Stimulated activated CD4-positive, alpha-beta T cell treated with anti-CD3 and anti-CD28 coated beads, Interleukin-12 subunit alpha, Interleukin-12 subunit beta, amount 100 ng/mL, for 48 hours (primary cell): ENCODE results near the gene ROR2.

Source experiments
- DNase-seq, 3 donors: peaks; one replicate each; pipeline ENCODE4 v3.0.0-alpha.2; 2020; ENCODE audit warnings: low read depth in 2 of 3, low spot score in 1 of 3

ROR2 gene

DNA sequence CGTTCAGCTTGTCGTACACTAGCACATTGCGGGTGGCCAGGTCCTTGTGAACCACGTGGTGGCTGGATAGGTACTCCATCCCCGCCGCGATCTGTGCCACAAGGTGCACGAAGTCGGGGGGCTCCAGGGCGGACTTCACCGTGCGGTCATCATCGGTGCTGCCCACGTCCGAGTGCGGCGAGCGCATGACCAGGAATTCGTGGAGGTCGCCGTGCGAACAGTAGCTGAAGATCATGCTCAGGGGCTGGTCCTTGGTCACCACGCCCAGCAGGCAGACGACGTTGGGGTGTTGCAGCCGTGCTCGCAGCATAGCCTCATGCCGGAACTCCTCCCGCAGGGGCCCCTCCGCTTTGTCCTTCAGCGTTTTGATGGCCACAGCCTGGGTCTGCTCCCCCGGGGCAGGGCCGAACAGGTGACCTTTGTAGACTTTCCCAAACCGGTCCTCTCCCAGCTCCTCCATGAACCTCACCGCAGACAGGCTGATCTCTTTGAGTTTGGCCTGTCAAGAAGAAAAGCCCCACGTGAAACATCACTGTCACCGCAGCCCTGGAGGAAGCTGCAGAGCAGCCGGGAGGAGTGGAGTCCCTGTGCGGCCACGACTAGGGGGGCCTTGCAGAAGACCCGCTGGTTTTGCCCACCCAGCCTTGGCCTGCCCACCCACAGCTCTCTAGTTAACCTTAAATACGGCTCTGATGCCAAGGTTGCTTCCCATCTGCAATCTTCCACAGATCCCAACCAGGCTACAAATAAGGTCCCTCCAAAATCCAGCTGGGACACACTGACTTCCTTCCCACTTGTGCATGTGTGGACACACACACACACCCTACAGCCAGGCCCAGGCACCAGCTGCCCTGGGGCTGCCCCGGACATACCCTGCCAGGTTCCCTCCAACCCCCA lies 225.2 kb downstream of the ROR2 start:
- no peak for DNase-seq

DNA sequence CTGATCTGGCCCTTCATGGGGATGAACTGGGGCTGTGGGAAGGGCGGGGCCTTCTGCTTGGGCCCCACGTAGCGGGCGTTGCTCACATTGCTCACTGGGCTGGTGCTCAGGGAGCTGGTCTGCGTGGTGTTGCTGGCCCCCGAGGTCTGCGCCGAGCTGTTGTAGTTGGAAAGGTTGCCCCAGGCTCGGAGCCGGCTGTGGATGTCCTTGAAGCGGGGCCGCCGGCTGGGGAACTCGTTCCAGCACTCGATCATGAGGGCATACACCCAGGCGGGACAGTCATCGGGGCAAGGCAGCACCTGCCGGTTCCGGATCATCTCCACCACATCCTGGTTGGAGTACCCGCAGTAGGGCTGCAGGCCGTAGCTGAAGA lies 226.0 kb downstream of the ROR2 start:
- no peak for DNase-seq

DNA sequence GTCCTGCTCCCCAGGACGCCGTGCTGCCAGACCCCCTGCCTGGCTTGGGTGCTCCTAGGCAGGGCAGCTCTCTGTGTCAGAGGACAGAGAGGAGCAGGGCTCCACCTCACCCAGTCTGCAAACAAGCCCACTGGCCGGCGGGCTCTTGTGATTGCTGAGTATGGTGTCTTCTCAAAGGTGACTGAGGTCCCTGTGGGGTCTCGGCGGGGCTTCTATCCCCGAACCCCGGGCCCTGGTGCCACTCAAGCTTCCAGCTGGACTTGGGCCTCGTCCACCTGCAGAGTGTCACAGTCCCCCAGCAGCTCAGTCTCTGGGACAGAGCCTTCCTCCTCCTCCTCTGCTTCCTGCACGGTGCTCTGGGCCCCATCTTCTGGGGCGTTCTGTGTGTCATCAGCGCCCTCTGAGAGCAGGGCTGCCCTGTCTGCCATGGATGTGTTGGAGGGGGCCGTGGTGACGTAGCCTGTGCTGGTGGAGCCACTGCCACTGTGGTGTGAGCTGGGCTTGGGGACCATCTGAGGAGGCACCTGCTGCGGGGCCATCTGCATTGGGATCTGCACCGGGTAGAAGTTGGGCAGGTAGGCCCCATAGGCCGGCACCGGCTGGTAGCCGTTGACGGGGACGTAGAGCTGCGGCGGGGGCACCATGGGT lies 226.5 kb downstream of the ROR2 start:
- DNase-seq: no peak

DNA sequence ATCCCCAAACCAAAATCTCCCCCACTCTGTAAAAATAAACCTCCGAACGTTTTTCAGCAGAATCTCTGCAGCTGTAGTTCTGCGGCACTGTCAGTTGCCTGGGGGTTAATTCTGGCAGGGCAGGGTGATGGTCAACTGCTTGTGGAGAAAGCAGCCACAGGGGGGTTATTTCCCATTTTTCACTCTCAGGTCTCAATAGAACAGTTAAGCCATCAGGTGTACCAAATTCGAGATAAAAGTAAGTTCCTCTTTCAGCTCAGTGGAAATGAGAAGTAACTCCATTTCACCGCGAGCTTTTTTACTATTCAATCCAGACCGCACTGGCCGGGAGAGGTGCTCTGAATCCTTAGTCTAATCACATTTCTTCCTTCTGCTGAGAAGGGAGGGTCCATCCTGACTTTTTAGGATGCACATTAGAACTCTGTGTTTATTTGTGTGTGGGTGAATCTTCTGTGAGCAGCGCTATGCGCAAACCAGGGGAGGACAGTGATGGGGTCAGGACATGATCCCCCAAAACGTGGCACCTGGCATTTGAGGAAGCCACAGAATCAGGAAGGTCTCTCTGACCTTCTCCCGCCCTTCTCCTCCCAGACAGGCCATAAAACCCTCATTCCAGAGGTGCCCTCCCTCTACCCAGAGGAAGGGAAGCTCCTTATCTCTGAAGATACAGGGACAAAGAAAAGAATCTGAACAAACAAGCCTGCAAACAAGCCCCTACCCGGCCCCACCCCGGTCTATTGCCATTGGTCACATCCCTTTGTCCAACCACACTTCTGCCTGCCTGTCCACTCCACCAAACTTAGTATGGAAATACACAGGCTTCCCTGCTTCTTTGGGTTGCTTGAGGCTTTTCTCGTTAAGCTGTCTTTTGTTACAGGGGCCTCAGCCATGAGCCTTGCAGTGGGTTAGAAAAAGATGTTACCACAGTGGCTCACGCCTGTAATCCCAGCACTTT lies 229.0 kb downstream of the ROR2 start:
- no peak for DNase-seq

DNA sequence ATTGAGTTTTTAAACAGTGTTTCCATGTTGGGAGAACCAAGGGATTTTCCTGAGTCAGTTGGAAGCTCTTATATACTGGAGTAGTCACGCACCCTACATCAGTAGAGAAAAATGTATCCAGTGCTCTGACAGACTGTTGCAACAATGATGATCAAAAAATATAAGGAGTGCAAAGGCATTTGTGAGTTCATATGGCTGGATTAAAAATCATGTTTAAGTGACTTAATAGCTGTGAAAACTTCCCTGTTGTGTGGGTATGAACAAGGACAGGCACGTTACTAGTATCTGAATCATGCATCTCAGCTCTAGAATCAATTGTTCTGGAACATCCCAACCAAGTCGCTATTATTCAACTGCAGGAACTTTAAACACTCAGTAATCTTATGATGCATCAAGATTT lies 229.7 kb downstream of the ROR2 start:
- DNase-seq: no peak

DNA sequence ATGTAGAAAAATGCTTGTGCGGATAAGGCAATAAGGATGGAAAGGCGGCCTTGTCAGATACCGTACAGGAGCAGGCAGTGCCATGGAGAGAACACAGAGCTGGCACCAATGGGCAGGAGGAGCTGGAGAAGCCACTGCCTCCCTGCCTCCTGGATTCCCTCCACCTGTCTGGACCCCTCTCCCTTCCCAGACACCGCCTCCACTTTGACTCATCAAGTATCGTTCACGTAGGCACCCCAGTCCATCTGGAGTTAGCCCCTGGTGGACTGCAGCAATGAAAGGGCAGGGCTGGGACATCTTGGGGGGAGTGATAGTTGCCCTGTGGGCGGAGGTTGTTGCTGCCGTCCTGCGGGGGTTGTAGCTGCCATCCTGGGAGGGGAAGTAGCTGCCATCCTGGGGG lies 232.0 kb downstream of the ROR2 start:
- no peak for DNase-seq

DNA sequence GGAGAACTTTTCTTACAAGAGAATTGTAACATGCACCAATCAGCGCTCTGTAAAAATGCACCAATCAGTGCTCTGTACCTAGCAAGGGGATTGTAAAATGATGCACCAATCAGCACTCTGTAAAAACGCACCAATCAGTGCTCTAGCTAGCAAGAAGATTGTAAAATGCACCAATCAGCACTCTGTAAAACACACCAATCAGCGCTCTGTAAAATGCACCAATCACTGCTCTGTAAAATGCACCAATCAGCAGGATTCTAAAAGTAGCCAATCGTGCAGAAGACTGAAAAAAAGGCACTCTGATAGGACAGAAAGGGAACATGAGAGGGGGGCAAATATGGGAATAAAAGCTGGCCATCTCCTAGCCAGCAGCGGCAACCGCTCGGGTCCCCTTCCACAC lies 233.2 kb downstream of the ROR2 start:
- DNase-seq: no peak

DNA sequence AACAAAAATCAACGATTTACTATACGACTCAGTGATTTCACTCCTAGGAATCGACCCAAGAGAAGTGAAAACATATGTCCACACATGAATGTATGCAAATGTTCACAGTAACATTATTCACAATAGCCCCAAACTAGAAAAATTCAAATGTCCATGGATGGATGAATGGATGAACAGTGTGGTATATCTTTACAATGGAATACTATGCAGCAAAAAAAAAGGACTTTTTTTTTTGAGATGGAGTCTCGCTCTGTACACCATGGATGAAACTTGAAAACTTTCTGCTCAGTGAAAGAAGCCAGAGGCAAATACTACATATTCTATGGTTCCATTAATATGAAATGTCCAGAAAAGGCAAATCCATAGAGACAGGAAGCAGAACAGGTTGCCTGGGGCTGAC lies 233.8 kb downstream of the ROR2 start:
- DNase-seq: no peak

DNA sequence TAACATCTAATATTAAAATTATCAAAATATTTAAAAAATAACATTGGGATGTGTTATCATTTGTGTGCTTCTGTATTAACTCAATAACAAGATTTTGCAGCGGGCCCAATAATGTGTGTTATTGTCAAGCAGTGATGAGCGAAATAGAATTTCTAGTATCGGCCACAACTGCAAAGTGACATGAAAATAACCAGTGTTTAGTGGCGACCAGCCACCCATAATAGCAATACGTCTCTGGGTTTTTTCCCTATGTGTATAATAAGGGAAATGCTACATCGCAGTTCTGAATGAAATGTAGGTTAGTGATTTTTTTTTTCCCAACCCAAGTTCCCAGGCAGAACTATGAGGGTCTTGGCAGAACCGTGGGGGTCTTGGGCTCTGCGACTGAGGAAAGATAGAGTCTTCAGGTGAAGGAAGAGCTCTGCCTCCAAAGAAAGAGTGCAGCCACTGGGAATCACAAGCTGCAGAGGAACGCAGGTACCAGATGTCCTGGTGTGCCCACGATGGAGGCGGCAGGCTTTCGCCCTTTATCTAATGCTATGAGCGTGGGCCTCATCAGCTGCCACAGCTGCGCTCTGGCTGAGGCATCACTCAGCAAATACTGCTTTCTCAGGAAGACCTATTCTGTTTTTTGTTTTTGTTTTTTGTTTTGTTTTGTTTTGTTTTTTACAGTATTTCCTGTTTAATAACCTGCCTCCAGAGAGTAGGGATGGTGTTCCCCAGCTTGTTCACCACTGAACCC lies 235.0 kb downstream of the ROR2 start:
- DNase-seq: no peak

DNA sequence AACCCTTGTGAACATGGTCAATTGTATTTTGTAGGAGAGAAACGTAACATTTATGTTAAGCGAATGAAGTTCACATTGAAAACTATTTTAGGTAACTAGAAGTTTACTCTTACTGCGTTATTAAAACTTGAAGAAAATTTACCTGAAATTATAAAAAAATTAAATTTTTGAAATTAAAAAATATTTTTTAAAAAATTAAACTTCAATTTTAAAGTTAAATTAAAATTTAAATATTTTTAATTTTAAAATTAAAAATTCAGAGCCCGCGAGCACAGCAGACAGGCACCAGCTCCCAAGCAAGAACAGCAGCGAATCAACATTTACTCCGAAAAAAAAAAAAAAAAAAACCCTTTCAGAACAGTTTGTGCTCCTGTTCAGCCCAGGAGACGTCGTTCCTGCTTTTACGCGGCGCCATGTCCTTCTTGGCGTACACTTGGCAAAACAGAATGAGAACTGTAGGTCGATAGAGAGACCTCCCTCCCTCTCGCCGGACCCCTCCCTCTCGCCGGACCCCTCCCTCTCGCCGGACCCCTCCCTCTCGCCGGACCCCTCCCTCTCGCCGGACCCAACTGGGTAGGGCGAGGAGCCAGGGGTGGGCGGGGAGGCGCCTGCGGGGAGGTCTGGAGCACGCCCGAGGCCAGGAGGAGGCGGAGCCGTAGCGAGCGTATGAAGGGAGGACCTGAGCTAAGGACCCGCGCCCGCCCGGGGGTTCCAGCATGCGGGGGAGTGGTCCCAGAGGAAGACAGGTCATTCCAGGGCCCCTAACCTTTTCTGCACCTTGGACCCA lies 235.8 kb downstream of the ROR2 start:
- peak in 1 of 3 donors; percentile 16 for DNase-seq

DNA sequence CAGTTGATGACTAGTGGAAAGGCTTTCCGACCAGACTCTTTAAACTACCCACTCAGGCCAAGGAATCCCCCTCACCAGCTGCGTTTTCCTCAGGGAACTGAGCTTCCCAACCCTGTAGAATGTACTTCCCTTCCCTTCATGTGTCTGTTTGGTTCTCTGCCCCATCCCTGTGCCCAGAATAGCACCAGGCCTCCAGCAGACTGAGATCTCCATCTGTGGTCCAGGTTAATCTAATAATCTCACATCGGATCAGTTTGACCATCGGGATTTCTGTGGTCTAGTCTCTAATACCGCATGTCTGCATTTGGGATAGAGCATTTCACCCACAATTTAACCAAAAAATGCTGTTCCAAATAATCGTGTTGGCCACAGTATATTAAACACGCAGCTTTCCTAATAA lies 237.2 kb downstream of the ROR2 start:
- no peak for DNase-seq

DNA sequence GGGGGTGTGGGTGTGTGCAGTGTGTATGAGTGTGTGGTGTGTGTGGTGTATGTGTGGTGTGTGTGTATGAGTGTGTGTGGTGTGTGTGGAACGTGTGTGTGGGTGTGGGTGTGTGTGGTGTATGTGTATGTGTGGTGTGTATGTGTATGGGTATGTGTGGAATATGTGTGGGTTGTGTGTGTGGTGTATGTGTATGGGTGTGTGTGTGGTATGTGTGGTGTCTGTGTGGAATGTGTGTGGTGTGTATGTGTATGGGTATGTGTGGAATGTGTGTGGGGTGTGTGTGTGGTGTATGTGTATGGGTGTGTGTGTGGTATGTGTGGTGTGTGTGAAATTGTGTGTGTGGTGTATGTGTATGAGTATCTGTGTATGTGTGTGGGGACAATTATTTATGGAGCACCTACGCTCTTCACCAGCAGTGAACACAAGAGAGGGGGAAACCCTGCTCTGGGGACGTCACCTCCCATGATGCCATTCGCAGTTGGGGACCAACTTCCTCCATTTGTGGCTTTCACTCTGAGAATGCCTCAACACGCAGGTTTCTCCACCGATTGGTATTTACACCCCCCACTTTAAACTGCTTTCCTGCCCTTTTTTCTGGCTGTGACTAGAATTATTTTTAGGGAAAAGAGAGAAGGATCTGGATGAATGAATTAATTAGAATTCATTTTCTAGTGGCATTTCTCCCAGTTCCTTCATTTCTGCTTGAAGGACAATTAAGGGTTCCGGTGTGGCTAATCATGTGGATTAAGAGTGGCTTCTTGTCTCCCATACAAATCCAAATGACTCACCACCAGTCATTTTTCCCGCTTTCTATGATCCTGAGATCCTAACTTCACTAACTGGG lies 238.1 kb downstream of the ROR2 start:
- peak; percentile 49 to 63 (median 56) for DNase-seq

DNA sequence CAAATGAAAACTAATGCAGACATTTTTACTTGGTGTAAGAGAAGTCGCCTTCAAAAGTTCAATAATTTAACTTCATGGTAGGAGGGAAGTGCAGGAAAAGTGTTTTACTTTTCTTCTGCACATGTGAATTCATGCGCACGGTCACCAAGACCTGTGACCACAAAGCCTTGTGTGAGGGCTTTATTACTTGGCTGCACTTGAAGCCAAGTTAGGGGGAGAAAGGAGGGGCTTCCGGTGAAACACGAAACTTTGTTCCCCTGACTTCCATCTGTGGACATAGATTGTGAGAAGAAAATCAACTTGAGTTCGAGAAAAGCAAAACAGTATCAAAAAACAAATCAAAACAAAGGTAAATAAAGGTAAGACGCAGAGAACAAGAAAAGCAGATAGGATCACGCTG lies 239.9 kb downstream of the ROR2 start:
- DNase-seq: no peak

DNA sequence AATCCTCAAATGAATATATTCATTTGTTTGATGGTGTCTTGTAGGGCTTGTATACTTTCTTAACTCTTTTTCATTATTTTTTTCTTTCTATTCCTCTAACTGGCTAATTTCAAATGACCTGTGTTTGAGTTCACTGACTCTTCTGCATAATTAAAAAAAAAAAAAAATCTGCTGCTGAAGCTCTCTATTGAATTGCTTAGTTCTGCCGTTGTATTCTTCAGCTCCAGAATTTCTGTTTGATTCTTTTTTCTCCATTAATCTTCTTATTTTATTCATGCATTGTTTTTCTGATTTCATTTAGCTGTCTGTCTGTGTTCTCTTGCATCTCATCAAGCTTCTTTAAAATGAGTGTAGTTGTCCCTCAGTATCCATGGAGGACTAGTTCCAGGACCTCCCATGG lies 244.6 kb downstream of the ROR2 start:
- no peak for DNase-seq

DNA sequence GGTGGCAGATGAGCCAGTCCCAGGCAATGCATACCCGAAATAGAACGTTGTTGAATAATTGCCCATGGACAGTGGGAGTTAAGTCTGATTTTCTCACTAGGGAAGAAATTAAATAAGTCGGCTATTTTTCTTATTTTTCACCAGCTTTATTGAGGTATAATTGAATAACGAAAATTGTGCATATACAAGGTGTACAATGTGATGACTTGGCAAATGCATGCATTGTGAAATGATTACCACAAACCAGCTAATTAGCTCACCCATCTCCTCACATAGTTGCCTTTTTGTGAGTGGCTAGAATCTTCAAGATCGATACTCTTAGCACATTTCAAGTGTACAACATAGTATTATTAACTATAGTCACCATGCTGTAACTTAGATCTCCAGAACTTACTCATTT lies 249.6 kb downstream of the ROR2 start:
- DNase-seq: no peak

DNA sequence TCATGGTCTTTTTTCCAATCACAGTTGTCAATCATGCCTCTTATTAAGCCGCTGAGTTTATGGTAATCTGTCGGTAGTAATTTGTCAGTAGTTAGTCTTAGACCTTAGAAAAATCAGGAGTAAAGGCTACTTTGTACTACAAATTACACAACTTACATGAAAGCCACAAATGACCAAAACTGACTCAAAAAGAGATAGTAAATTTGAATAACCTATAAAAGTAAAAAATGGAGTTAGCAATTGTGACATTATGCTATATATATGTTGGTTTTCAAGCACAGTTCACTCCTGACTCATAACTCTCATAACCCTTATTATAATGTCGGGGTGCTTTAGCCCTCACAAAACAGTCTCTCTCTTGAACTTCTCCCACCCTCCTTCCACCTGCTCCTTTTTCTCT lies 251.8 kb downstream of the ROR2 start:
- DNase-seq: no peak

DNA sequence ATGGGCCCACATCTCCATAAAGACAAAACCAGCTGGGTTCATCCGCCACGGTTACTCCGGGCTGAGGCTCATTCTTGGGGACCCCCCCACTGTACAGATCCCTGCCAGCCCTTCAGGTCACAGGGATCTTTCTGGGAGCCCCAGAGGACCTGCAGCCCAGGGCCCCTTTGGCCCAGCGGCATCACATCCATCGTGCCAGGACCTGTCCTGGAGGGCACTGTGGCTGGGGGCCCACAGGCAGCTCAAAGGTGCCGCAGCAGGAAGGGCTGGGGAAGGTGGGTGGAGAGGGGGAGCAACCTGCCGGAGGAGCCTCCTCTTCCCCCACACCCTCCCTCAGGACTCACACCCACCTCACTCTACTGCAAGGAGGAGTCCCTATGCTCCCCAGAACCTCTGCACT lies 252.8 kb downstream of the ROR2 start:
- no peak for DNase-seq

DNA sequence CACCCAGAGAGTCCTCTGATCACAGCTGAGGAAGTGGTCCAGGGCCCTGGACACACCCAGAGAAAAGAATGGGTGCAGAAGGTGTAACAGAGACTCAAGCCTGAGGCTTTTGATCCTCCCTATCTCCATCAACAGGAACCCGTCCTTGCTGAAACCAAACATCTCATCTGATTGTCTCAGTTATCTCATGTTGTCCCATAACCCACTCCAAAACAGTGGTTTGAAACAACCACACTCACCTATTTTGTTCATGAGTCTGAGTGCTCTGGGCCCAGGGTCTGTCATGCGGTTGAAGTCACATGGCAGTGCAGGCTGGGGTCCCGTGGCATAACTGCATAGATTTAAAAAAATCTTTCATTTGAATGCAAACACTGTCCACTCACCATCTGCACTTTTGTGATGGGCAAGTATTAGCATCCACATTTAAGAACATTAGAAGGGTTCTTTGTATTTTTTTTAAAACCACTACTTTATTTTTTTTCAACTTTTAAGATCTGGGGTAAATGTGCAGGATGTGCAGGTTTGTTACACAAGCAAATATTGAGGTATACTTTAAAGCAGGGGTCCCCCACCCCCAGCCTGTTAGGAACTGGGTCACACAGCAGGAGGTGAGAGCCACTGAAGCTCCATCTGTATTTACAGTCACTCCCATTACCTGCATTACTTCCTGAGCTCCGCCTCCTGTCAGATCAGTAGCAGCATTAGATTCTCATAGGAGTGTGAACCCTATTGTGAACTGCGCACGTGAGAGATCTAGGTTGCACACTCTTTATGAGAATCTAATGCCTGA lies 255.8 kb downstream of the ROR2 start:
- no peak for DNase-seq
